ENCODE measurements around the gene KRTAP4-7.
"Not testable (repeated sequence)": the region's sequence is repeated elsewhere in the genome, so short reads cannot be mapped to it uniquely, and the experiment has no call there.

The KRTAP4-7 gene

DNA sequence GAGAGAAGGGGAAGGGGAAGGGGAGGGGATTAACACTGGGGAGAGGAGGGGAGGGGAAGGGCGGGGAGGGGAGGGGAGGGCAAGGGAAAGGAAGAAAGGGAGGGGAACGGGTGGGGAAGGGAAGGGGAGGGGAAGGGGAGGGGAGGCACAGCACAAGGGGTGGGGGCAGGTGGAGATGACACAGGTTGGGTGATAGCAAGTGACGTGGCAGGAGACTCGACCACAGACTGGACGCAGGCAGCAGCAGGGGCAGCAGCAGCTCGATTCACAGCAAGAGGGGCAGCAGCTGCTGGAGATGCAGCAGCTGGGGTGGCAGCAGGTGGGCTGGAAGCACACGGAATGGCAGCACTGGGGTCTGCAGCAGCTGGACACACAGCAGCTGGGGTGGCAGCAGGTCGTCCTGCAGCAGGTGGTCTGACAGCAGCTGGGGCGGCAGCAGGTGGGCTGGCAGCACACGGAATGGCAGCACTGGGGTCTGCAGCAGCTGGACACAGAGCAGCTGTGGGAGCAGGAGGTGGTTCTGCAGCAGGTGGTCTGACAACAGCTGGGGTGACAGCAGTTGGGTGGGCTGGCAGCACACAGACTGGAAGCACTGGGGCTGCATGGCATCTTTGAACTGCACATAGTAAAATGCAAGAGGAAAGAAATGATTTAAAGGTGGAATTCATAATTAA, 17.8 kb downstream of the KRTAP4-7 start, which contains the start of gene KRTAP4-16:
KRTAP4-16 (minus strand) TSS at position 624 of the 674 bp plus-strand sequence; CDS start at position 624, 0 bp downstream.
- Histone ChIP-seq H3K9me3 (ENCODE audit: control insufficient read depth, insufficient read depth, low read length) (no peaks in the 10 kb centered on the region), H3K4me1 (ENCODE audit: control insufficient read depth, insufficient read depth, low read length) (no peaks in the 10 kb centered on the region), H3K9ac (ENCODE audit: low read depth, low read length) (no peak within 1 kb of the TSS), H3K36me3 (ENCODE audit: control insufficient read depth, insufficient read depth, low read length) (no peaks in the 10 kb centered on the region), H3K4me3 (ENCODE audit: low read depth, low read length) (no peak within 1 kb of the TSS), H3K27me3 (ENCODE audit: control insufficient read depth, insufficient read depth, low read length) (no peaks in the 10 kb centered on the region)

DNA sequence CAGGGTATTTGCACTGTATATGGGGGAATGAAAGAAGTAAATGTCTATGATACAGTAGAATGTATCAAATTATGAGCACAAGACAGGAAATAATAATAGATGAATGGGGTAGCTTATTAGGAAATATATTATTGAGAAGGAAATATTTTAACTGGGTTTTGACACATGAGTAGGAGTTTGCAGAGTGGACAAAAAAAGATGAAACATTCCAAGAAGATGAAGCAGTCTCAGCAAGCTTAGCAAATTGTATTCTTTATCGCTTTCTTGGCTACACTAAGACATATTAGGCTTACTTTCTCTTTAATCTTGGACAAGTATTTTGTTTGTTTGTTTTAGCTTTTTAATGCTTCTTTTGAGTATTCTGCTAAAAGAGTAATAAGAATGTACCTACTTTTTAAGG, 19.9 kb downstream of the KRTAP4-7 start:
- no peaks in the 10 kb centered on the region for H3K9me3 ChIP-seq (ENCODE audit: control insufficient read depth, insufficient read depth, low read length)
- H3K9ac ChIP-seq (ENCODE audit: low read depth, low read length): no peak overlapping the region
- no peaks in the 10 kb centered on the region for H3K36me3 ChIP-seq (ENCODE audit: control insufficient read depth, insufficient read depth, low read length)
- H3K4me1 ChIP-seq (ENCODE audit: control insufficient read depth, insufficient read depth, low read length): peaks cover 12% of the 10 kb centered on the region
- H3K4me3 ChIP-seq (ENCODE audit: low read depth, low read length): no peak overlapping the region
- no peaks in the 10 kb centered on the region for H3K27me3 ChIP-seq (ENCODE audit: control insufficient read depth, insufficient read depth, low read length)

DNA sequence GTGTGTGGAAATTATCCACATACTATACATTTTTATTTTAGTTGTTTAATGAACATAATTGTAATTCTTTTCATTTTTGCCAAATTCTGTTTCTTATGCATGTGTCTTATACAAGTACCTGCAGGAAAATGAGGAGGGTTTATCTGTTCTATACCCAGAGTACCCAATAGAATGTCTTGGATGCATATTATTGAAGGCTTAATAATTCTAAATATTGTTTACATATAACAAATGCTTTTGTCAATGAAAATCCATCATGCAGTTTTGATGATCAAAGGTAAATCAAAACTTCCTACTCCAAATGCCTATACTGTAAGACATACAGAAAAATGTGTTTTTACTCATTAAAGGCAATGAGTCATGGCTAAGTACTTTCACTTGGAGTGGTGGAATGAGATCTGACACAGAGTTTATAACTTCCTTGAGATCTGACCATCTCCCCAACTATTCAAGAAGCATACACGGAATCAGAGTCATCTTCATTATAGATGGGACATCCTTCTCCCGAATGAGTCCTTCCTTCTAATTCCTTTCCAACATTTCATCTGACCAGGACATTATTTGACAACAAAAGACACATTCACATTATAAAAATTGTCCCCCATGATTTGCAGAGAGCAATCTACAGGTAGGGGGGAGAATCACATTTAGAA, 20.6 kb downstream of the KRTAP4-7 start:
- not testable (repeated sequence) for H3K9me3 ChIP-seq (ENCODE audit: control insufficient read depth, insufficient read depth, low read length); H3K9ac ChIP-seq (ENCODE audit: low read depth, low read length); H3K4me3 ChIP-seq (ENCODE audit: low read depth, low read length); H3K27me3 ChIP-seq (ENCODE audit: control insufficient read depth, insufficient read depth, low read length); H3K36me3 ChIP-seq (ENCODE audit: control insufficient read depth, insufficient read depth, low read length)
- peaks cover 12% of the 10 kb centered on the region for H3K4me1 ChIP-seq (ENCODE audit: control insufficient read depth, insufficient read depth, low read length)

DNA sequence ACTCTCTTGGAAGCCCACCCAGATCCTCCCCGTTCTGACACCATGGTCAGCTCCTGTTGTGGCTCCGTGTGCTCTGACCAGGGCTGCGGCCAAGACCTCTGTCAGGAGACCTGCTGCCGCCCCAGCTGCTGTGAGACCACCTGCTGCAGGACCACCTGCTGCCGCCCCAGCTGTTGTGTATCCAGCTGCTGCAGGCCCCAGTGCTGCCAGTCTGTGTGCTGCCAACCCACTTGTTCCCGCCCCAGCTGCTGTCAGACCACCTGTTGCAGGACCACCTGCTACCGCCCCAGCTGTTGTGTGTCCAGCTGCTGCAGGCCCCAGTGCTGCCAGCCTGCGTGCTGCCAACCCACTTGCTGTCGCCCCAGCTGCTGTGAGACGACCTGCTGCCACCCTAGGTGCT, 21.4 kb downstream of the KRTAP4-7 start, which contains the start of gene KRTAP4-9:
KRTAP4-9 (plus strand) TSS at position 43 of the 400 bp plus-strand sequence; CDS start at position 43, 0 bp downstream.
- H3K9ac ChIP-seq (ENCODE audit: low read depth, low read length); H3K36me3 ChIP-seq (ENCODE audit: control insufficient read depth, insufficient read depth, low read length); H3K27me3 ChIP-seq (ENCODE audit: control insufficient read depth, insufficient read depth, low read length); H3K9me3 ChIP-seq (ENCODE audit: control insufficient read depth, insufficient read depth, low read length); H3K4me3 ChIP-seq (ENCODE audit: low read depth, low read length): not testable (repeated sequence)
- H3K4me1 ChIP-seq (ENCODE audit: control insufficient read depth, insufficient read depth, low read length): peaks cover 12% of the 10 kb centered on the region

DNA sequence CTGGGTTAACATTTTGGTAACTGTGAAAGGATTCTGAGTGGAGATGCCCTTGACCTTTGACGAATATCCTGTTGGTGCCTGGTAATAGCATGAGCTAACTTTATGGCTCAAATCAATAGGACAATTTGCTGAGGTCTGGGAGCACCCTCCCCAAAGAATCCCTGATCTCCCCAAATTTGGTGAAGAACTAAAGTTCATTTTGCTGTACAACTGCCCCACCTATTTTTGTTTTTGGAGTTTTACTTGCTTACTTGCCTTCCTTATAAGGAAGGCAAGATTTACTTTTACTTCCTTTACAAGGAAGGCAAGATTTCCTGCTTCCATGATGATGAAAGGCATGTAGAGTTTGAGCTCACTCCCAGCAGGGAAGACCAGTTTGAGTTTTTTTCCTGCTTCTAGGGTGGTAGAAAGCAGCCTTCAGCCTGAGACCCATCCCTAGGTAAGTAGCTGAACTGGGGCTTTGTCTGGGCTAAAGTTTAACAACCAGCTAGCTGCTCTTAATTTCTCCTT, 24.0 kb downstream of the KRTAP4-7 start:
- no peak overlapping the region for H3K4me3 ChIP-seq (ENCODE audit: low read depth, low read length)
- H3K9me3 ChIP-seq (ENCODE audit: control insufficient read depth, insufficient read depth, low read length): peaks cover 9% of the 10 kb centered on the region
- H3K9ac ChIP-seq (ENCODE audit: low read depth, low read length): no peak overlapping the region
- H3K36me3 ChIP-seq (ENCODE audit: control insufficient read depth, insufficient read depth, low read length): no peaks in the 10 kb centered on the region
- peaks cover 12% of the 10 kb centered on the region for H3K4me1 ChIP-seq (ENCODE audit: control insufficient read depth, insufficient read depth, low read length)
- H3K27me3 ChIP-seq (ENCODE audit: control insufficient read depth, insufficient read depth, low read length): no peaks in the 10 kb centered on the region

DNA sequence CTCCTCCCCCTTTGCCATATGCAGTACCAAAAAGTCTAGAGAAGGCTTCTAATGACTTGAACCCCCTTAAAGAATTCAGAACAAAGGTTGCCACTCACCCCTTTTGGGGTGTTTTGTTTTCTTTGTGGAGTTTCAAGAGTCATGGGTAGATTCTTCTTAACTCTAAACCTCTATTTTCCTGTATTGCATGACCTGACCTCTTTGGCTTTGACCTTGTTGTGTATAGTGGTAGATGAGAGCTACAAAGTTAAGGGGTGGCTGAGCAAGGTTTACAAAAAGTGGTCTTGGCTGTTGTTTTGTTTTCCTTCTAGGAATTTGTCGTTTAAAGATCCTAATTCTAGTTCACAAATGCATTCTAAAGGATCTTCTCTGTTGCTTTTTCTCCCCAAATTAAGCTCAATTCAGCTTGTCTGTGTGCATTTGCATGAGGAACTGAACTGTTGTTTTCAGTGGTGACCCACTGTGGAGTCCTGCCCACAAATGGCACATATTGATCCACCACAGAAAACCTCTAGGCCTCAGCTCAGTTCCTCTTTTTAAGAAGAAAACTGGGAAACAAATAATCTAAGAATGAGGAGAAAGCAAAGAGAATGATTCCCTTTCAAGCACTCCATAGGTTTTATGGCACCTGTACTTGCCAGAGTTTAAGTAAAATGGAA, 24.9 kb downstream of the KRTAP4-7 start:
- not testable (repeated sequence) for H3K9ac ChIP-seq (ENCODE audit: low read depth, low read length); H3K27me3 ChIP-seq (ENCODE audit: control insufficient read depth, insufficient read depth, low read length); H3K4me3 ChIP-seq (ENCODE audit: low read depth, low read length); H3K36me3 ChIP-seq (ENCODE audit: control insufficient read depth, insufficient read depth, low read length); H3K9me3 ChIP-seq (ENCODE audit: control insufficient read depth, insufficient read depth, low read length)
- H3K4me1 ChIP-seq (ENCODE audit: control insufficient read depth, insufficient read depth, low read length): peaks cover 12% of the 10 kb centered on the region

DNA sequence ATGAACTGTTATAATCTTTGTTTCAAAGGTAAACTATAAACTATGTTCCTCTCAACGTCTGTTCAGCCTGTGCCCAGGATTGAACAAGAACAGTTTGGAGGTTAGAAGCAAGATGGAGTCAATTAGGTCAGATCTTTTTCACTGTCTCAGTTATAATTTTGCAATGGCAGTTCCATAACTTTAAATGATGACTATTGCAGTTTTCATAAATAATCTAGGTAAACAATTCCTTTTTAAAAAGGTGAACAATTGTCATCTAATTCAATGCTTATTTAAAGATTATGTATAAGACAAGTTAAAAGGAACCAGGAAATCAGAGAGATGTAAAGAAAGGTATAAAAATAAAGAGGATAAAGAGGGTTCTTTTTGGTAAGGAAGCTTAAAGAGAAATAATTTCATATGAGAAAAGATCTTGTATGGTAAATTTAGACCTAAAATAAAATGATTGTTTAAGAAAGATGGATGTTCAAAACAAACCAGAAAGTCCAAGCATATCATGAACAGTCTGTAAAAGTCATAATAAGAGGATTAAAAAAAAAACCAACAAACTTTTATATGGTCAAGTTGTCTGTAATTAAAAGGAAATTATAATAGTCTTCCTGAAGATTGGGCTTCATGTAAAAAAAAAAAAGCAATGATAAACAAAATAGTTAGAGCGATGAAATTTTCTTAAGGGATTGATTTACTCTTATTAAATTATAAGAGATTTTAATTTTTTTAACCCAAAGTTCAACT, 27.4 kb downstream of the KRTAP4-7 start:
- H3K9me3 ChIP-seq (ENCODE audit: control insufficient read depth, insufficient read depth, low read length): peaks cover 9% of the 10 kb centered on the region
- H3K4me1 ChIP-seq (ENCODE audit: control insufficient read depth, insufficient read depth, low read length): peaks cover 12% of the 10 kb centered on the region
- H3K36me3 ChIP-seq (ENCODE audit: control insufficient read depth, insufficient read depth, low read length): no peaks in the 10 kb centered on the region
- no peak overlapping the region for H3K9ac ChIP-seq (ENCODE audit: low read depth, low read length)
- H3K27me3 ChIP-seq (ENCODE audit: control insufficient read depth, insufficient read depth, low read length): no peaks in the 10 kb centered on the region
- no peak overlapping the region for H3K4me3 ChIP-seq (ENCODE audit: low read depth, low read length)

DNA sequence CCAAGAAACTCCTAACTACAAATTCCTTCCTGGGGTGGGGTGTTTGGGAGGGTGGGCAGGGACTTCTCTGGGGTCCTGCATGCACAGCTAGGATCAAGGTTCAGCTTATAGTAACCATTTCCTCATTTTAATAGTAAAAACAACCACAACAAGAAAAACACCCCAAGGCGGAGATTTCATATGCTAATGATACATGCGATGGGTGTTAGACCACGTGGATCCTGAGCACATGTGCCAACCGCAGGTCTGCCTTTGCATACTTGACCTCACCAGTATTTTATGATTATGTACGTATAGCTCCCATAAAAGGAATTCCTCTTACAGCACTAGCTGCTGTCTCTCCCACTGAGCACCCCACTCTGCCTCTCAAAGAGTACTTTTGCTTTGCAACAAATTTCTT, 32.3 kb downstream of the KRTAP4-7 start:
- Histone ChIP-seq H3K27me3 (ENCODE audit: control insufficient read depth, insufficient read depth, low read length) (no peaks in the 10 kb centered on the region), H3K36me3 (ENCODE audit: control insufficient read depth, insufficient read depth, low read length) (no peaks in the 10 kb centered on the region), H3K4me1 (ENCODE audit: control insufficient read depth, insufficient read depth, low read length) (no peaks in the 10 kb centered on the region), H3K9ac (ENCODE audit: low read depth, low read length) (no peak overlapping the region), H3K4me3 (ENCODE audit: low read depth, low read length) (no peak overlapping the region), H3K9me3 (ENCODE audit: control insufficient read depth, insufficient read depth, low read length) (peaks cover 6% of the 10 kb centered on the region)

DNA sequence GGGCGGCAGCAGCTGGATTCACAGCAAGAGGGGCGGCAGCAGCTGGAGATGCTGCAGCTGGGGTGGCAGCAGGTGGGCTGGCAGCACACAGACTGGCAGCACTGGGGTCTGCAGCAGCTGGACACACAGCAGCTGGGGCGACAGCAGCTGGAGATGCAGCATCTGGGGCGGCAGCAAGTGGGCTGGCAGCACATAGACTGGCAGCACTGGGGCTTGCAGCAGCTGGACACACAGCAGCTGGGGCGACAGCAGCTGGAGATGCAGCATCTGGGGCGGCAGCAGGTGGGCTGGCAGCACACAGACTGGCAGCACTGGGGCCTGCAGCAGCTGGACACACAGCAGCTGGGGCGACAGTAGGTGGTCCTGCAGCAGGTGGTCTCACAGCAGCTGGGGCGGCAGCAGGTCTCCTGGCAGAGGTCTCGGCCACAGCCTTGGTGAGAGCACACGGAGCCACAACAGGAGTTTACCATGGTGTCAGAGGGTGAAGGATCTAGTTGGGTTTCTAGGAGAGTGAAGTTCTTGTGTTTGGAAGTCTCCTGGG, 34.0 kb downstream of the KRTAP4-7 start, which contains the start of gene KRTAP4-11:
KRTAP4-11 (minus strand) TSS at position 528 of the 541 bp plus-strand sequence; CDS start at position 470, 58 bp downstream.
- H3K9ac ChIP-seq (ENCODE audit: low read depth, low read length); H3K27me3 ChIP-seq (ENCODE audit: control insufficient read depth, insufficient read depth, low read length); H3K4me1 ChIP-seq (ENCODE audit: control insufficient read depth, insufficient read depth, low read length); H3K36me3 ChIP-seq (ENCODE audit: control insufficient read depth, insufficient read depth, low read length); H3K4me3 ChIP-seq (ENCODE audit: low read depth, low read length); H3K9me3 ChIP-seq (ENCODE audit: control insufficient read depth, insufficient read depth, low read length): not testable (repeated sequence)

DNA sequence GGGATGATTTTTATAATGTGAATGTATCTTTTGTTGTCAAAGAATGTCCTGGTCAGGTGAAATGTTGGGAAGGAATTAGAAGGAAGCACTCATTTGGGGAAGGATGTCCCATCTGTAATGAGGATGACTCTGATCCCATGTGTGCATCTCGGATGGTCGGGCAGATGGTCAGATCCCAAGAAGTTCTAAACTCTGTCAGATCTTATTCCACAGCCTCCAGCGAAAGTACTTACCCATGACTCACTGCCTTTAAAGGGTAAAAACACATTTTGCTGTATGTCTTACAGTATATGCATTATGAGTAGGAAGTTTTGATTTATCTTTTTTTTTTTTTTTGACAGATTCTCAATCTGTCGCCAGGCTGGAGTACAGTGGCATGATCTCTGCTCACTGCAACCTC, 34.8 kb downstream of the KRTAP4-7 start:
- H3K27me3 ChIP-seq (ENCODE audit: control insufficient read depth, insufficient read depth, low read length): no peaks in the 10 kb centered on the region
- H3K36me3 ChIP-seq (ENCODE audit: control insufficient read depth, insufficient read depth, low read length): no peaks in the 10 kb centered on the region
- H3K9me3 ChIP-seq (ENCODE audit: control insufficient read depth, insufficient read depth, low read length): no peaks in the 10 kb centered on the region
- H3K9ac ChIP-seq (ENCODE audit: low read depth, low read length): no peak overlapping the region
- H3K4me1 ChIP-seq (ENCODE audit: control insufficient read depth, insufficient read depth, low read length): no peaks in the 10 kb centered on the region
- H3K4me3 ChIP-seq (ENCODE audit: low read depth, low read length): no peak overlapping the region
